IPS DF 4.7 (cell line): ENCODE data around the gene SMARCA4.

ENCODE experiments used
- DNase-seq: peaks from one replicate; pipeline ENCODE4 v3.0.0-alpha.2; 2013; ENCODE audit warnings: low spot score; ENCODE audit errors: extremely low read depth

The SMARCA4 gene

GRCh38 chr19:10960314-10961072, at the start of gene SMARCA4:
Gene SMARCA4, plus strand, starts transcription at chr19:10961030. Its CDS starts 23,122 bp downstream, at chr19:10984152.
- DNase-seq = peak; percentile 64

- DNase-seq = no peak
These were observed 49.1 kb upstream of the SMARCA4 start for GRCh38 chr19:10911579-10912363.

- no peak for DNase-seq
These were observed 48.2 kb upstream of the SMARCA4 start for GRCh38 chr19:10912619-10913018.

- no peak for DNase-seq
These were observed 47.0 kb upstream of the SMARCA4 start for GRCh38 chr19:10913716-10914340.

GRCh38 chr19:10915130-10916091, 45.4 kb upstream of the SMARCA4 start:
- DNase-seq = no peak

- DNase-seq = no peak
These were observed 44.2 kb upstream of the SMARCA4 start for GRCh38 chr19:10916602-10917001.

- no peak for DNase-seq
These were observed 42.5 kb upstream of the SMARCA4 start for GRCh38 chr19:10918359-10918758.

GRCh38 chr19:10919352-10920287, 41.2 kb upstream of the SMARCA4 start:
- DNase-seq = no peak

- DNase-seq = no peak
These were observed 40.6 kb upstream of the SMARCA4 start for GRCh38 chr19:10920288-10920655.

- no peak for DNase-seq
These were observed 40.0 kb upstream of the SMARCA4 start for GRCh38 chr19:10920781-10921180.

GRCh38 chr19:10921199-10921909, 39.5 kb upstream of the SMARCA4 start:
- no peak for DNase-seq

GRCh38 chr19:10921910-10922637, 38.8 kb upstream of the SMARCA4 start:
- no peak for DNase-seq

GRCh38 chr19:10922638-10923014, 38.2 kb upstream of the SMARCA4 start:
- DNase-seq = no peak

GRCh38 chr19:10923260-10924112, 37.3 kb upstream of the SMARCA4 start:
- DNase-seq = no peak

GRCh38 chr19:10924597-10924996, 36.2 kb upstream of the SMARCA4 start:
- DNase-seq = no peak

- no peak for DNase-seq
These were observed 32.9 kb upstream of the SMARCA4 start for GRCh38 chr19:10927730-10928562.
